GM12878 (cell line): Measurements from ENCODE around the gene SLC49A4. TPM values are rescaled to one million over a fixed set of nuclear protein-coding genes. Genes with fewer than 3 reads are reported as not detected.

Experiments
- ATAC-seq: fragments of 200-7000 bp; cut with Tn5 transposase; 3 replicates; pipeline ENCODE4 v1.9.1; 2020; ENCODE audit warnings: mild to moderate bottlenecking, moderate library complexity
- BruUV-seq: library from RNA; stranded (reverse); fragments of 400-500 nt; replicated peaks from 2 replicates; lab custom pipeline; 2021; lab: Mats Ljungman, UMichigan
- CTCF ChIA-PET: fragments of 300-600 bp; sonication (Branson Sonifier 250); formaldehyde crosslinking; extraction: SDS; loops from one replicate; lab custom pipeline; 2021; ENCODE audit warnings: inconsistent platforms; lab: Yijun Ruan, JAX
- POLR2A ChIA-PET: fragments of 350-600 bp; formaldehyde crosslinking; extraction: SDS; loops from one replicate; lab custom pipeline; 2021; ENCODE audit warnings: inconsistent platforms; lab: Charles Lee
- RAD21 ChIA-PET: fragments of 300-600 bp; sonication (Branson Sonifier 250); formaldehyde crosslinking; loops from one replicate; lab custom pipeline; 2023; ENCODE audit warnings: antibody characterized with exemption; ENCODE audit not compliant: unreplicated experiment; lab: Charles Lee
- SMC1A ChIA-PET: fragments of 300-600 bp; sonication (Branson Sonifier 250); formaldehyde crosslinking; loops from one replicate; lab custom pipeline; 2023; ENCODE audit not compliant: unreplicated experiment, uncharacterized antibody; lab: Charles Lee
- DNase-seq: peaks from one replicate; pipeline ENCODE4 v3.0.0-alpha.2; 2011; ENCODE audit warnings: low read depth, low spot score
- FAIRE-seq: peaks from 3 replicates; lab custom pipeline; 2011; peaks lifted over from hg19 to GRCh38; lab: Jason Lieb, UNC
- H2AFZ ChIP-seq: 2 replicates; pipeline ENCODE4 v1.6.0; 2011; ENCODE audit warnings: low read depth, low read length, control low read depth; ENCODE audit not compliant: control insufficient read depth
- H3K27ac ChIP-seq: 2 replicates; pipeline ENCODE4 v1.5.1; 2011; ENCODE audit warnings: control low read depth; ENCODE audit not compliant: control insufficient read depth, insufficient read depth
- H3K27me3 ChIP-seq, 2 experiments: replicated peaks in 1 of 2; 2 replicates each; pipeline versions ENCODE4 v1.6.0 to v1.6.1; 2011; ENCODE audit warnings: low read length in 1 of 2; ENCODE audit not compliant: control insufficient read depth in 2 of 2, insufficient read depth in 2 of 2
- H3K36me3 ChIP-seq, 2 experiments: 2 replicates each; pipeline ENCODE4 v1.5.1; 2011; ENCODE audit warnings: low read length in 1 of 2; ENCODE audit not compliant: control insufficient read depth in 2 of 2, insufficient read depth in 2 of 2
- H3K4me1 ChIP-seq: 2 replicates; pipeline ENCODE4 v1.6.1; 2011; ENCODE audit warnings: mild to moderate bottlenecking, low read length, moderate library complexity, mixed read lengths; ENCODE audit not compliant: control insufficient read depth, insufficient read depth
- H3K4me2 ChIP-seq: 2 replicates; pipeline ENCODE4 v1.6.0; 2011; ENCODE audit warnings: control low read depth; ENCODE audit not compliant: control insufficient read depth, insufficient read depth
- H3K4me3 ChIP-seq: fragments of 200-600 bp; sonication (generic); 2 replicates; pipeline ENCODE4 v1.5.1; 2016
- H3K79me2 ChIP-seq: 2 replicates; pipeline ENCODE4 v1.6.0; 2011; ENCODE audit warnings: low read length; ENCODE audit not compliant: control insufficient read depth, insufficient read depth
- H3K9ac ChIP-seq: 2 replicates; pipeline ENCODE4 v1.8.0; 2011; ENCODE audit warnings: low read length, control low read depth, mixed read lengths; ENCODE audit not compliant: control insufficient read depth, insufficient read depth
- H3K9me3 ChIP-seq: replicated peaks from 3 replicates; pipeline ENCODE4 v1.5.1; 2011; ENCODE audit warnings: mild to moderate bottlenecking, low read length; ENCODE audit not compliant: control insufficient read depth, insufficient read depth
- H4K20me1 ChIP-seq: 2 replicates; pipeline ENCODE4 v1.6.0; 2011; ENCODE audit not compliant: control insufficient read depth, insufficient read depth
- CHD4 ChIP-seq: fragments of 200-600 bp; sonication (generic); IDR thresholded peaks from 2 replicates; pipeline ENCODE4 v1.6.1; 2016; ENCODE audit warnings: mild to moderate bottlenecking
- IKZF1 ChIP-seq: fragments of 450-650 bp; conservative IDR thresholded peaks from 2 replicates; pipeline ENCODE4 v1.6.1; 2017; ENCODE audit warnings: antibody characterized with exemption, mild to moderate bottlenecking
- IRF3 ChIP-seq: fragments of 450-650 bp; IDR thresholded peaks from 2 replicates; pipeline ENCODE4 v1.6.1; 2014; ENCODE audit warnings: mild to moderate bottlenecking
- POLR2A ChIP-seq: IDR thresholded peaks from 2 replicates; pipeline ENCODE4 v1.6.1; 2011; ENCODE audit warnings: low read depth, mild to moderate bottlenecking, low read length
- POLR2AphosphoS2 ChIP-seq: IDR thresholded peaks from 2 replicates; pipeline ENCODE4 v1.6.1; 2011; ENCODE audit warnings: low read depth, mild to moderate bottlenecking, low read length, improper control_type of control experiment, moderate library complexity
- POLR2AphosphoS5 ChIP-seq: IDR thresholded peaks from 2 replicates; pipeline ENCODE4 v1.6.1; 2011; ENCODE audit warnings: mild to moderate bottlenecking, low read length, inconsistent platforms
- RAD21 ChIP-seq: IDR thresholded peaks from 2 replicates; pipeline ENCODE4 v1.6.1; 2011; ENCODE audit warnings: mild to moderate bottlenecking, low read depth, low read length, moderate library complexity; ENCODE audit not compliant: insufficient read depth
- RUNX3 ChIP-seq: IDR thresholded peaks from 2 replicates; pipeline ENCODE4 v1.6.1; 2012; ENCODE audit warnings: low read length, inconsistent platforms
- TAF1 ChIP-seq: IDR thresholded peaks from 2 replicates; pipeline ENCODE4 v1.6.1; 2011; ENCODE audit warnings: mild to moderate bottlenecking, low read depth, low read length, borderline replicate concordance
- TCF12 ChIP-seq: IDR thresholded peaks from 2 replicates; pipeline ENCODE4 v1.6.1; 2011; ENCODE audit warnings: low read depth, mild to moderate bottlenecking, low read length
- ZBTB4 ChIP-seq: fragments of 450-650 bp; formaldehyde crosslinking; IDR thresholded peaks from 2 replicates; pipeline ENCODE4 v1.4.0; 2022; ENCODE audit warnings: mild to moderate bottlenecking, moderate library complexity
- ZBTB40 ChIP-seq: fragments of 450-650 bp; IDR thresholded peaks from 2 replicates; pipeline ENCODE4 v1.6.1; 2016; ENCODE audit warnings: mild to moderate bottlenecking, moderate library complexity, borderline replicate concordance
- ZNF207 ChIP-seq: fragments of 450-650 bp; IDR thresholded peaks from 2 replicates; pipeline ENCODE4 v1.6.1; 2014; ENCODE audit warnings: antibody characterized with exemption, mild to moderate bottlenecking, borderline replicate concordance
- WGBS: methylation state at CpG from one replicate; pipeline ENCODE4 v1.1.6; 2016; ENCODE audit warnings: low lambda C conversion rate; ENCODE audit not compliant: insufficient replicate concordance, insufficient coverage; ENCODE audit errors: missing lambda C conversion rate; 5-methylcytosine and 5-hydroxymethylcytosine counted together
- in situ Hi-C: fragments of 300-500 bp; cut with MboI; formaldehyde crosslinking; loops from 9 replicates; pipeline ENCODE4 v1.14.3; 2018; ENCODE audit warnings: mixed read lengths
- intact Hi-C: fragments of 100-400 bp; cut with micrococcal nuclease; formaldehyde crosslinking; loops from one replicate; pipeline ENCODE4 v1.14.2; 2022; ENCODE audit not compliant: unreplicated experiment
- polyA plus RNA-seq, 11 experiments: library from polyadenylated mRNA; depleted of rRNA in 4 of 11; unstranded in 6 of 11; stranded (reverse) in 5 of 11; fragments of >200 nt; fragmentation: Nextera tagmentation in 4 of 11; fragmentation: Illumina TruSeq in 1 of 11; extraction: Ambion mirVana in 4 of 11; extraction: Trizol in 1 of 11; gene quantifications; 1 replicate in 1 of 11; 2 replicates in 10 of 11; pipeline versions ENCODE4 v1.2.1 to v1.2.3, GENCODE V29; 2011 to 2016; ENCODE audit warnings: inconsistent platforms in 2 of 11, missing spikeins in 2 of 11, low read depth in 1 of 11
- total RNA-seq, 4 experiments: library from RNA; depleted of rRNA in 3 of 4; stranded (reverse); fragments of >200 nt in 3 of 4; fragmentation: Illumina TruSeq in 1 of 4; extraction: Trizol in 1 of 4; gene quantifications; 2 replicates each; pipeline versions ENCODE4 v1.2.1 to v1.2.3, GENCODE V29; 2013 to 2021
- TF ChIP-seq, protein P1 (sequence below): fragments of 450-650 bp; IDR thresholded peaks from 2 replicates; pipeline ENCODE4 v1.6.1; 2017; ENCODE audit warnings: antibody characterized with exemption, mild to moderate bottlenecking, moderate library complexity

SLC49A4 gene
- total and polyA plus RNA-seq, 10 of the 15 experiments (the other 5 are each of a cell fraction or from before 2014, with no cell fraction given): 0.48 to 2.2 (median 1.4) TPM

DNA sequence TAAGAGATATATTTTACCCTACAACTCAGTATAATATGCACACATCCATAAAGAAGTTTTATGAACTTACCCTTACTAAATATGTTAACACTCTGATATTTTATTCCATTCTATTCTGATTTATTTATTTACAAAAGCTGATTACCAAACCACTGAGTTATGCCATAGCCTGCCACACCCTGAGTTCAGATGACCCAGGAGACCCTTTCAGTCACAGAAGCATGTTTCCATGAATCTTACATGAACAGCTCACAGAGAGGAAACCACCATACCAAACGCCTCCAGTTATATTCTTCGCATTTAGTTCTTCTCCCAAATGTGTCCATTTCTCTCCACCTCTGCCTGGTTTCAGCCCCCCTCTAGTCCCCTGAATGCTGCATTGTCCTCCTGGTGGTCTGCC is 129.2 kb downstream of the SLC49A4 start:
- no peaks in the 10 kb centered on the region; the same call in 1 of the 2 replicates for H3K4me1 ChIP-seq
- CTCF ChIA-PET: no interaction called here
- POLR2A ChIA-PET: no interaction called here
- SMC1A ChIA-PET: no interaction called here
- H4K20me1 ChIP-seq: no peaks in the 10 kb centered on the region
- H3K27ac ChIP-seq: no peak overlapping the region
- no TSS peak for BruUV-seq
- no peaks in the 10 kb centered on the region for H3K36me3 ChIP-seq
- FAIRE-seq (no peak), DNase-seq (no peak), ATAC-seq (no peak)
- H2AFZ ChIP-seq: no peak overlapping the region
- no peak overlapping the region for H3K4me3 ChIP-seq
- in situ Hi-C loops (no loop called here), intact Hi-C loops (no loop called here)
- no peaks in the 10 kb centered on the region for H3K79me2 ChIP-seq
- no peak overlapping the region for H3K9ac ChIP-seq
- no peak overlapping the region for H3K4me2 ChIP-seq
- 63% methylated on average over 2 of the region's 2 CpGs for WGBS
- H3K27me3 ChIP-seq: peaks cover 4 to 6% of the 10 kb centered on the region in 2 experiments; a peak in 3 of 4 replicates
- RAD21 ChIA-PET: no interaction called here
- H3K9me3 ChIP-seq: no peaks in the 10 kb centered on the region
- no peak for TF ChIP-seq RUNX3
- TF ChIP-seq RAD21: no peak
- TF ChIP-seq TCF12: no peak
- TF ChIP-seq TAF1: no peak
- no peak for TF ChIP-seq ZBTB4 (CRISPR knock-in tag)
- TF ChIP-seq POLR2A: no peak
- TF ChIP-seq CHD4: no peak
- no peak for TF ChIP-seq ZNF207
- no peak for TF ChIP-seq POLR2AphosphoS5
- TF ChIP-seq ZBTB40: no peak
- TF ChIP-seq IKZF1: no peak
- TF ChIP-seq, protein P1, sequence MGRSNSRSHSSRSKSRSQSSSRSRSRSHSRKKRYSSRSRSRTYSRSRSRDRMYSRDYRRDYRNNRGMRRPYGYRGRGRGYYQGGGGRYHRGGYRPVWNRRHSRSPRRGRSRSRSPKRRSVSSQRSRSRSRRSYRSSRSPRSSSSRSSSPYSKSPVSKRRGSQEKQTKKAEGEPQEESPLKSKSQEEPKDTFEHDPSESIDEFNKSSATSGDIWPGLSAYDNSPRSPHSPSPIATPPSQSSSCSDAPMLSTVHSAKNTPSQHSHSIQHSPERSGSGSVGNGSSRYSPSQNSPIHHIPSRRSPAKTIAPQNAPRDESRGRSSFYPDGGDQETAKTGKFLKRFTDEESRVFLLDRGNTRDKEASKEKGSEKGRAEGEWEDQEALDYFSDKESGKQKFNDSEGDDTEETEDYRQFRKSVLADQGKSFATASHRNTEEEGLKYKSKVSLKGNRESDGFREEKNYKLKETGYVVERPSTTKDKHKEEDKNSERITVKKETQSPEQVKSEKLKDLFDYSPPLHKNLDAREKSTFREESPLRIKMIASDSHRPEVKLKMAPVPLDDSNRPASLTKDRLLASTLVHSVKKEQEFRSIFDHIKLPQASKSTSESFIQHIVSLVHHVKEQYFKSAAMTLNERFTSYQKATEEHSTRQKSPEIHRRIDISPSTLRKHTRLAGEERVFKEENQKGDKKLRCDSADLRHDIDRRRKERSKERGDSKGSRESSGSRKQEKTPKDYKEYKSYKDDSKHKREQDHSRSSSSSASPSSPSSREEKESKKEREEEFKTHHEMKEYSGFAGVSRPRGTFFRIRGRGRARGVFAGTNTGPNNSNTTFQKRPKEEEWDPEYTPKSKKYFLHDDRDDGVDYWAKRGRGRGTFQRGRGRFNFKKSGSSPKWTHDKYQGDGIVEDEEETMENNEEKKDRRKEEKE: no peak
- no peak for TF ChIP-seq POLR2AphosphoS2
- TF ChIP-seq IRF3: no peak
